Activated B cell treated with CpG ODN at 0.5 μM for 24 hours (primary cell): Measurements from ENCODE around the gene LETM1. TPM values are rescaled to one million over a fixed set of nuclear protein-coding genes. Genes with fewer than 3 reads are reported as not detected.
A peak's percentile ranks its signal among the peaks of the same experiment; 100 is the strongest.

Experiments used
- ATAC-seq: fragments of 200-7000 bp; cut with Tn5 transposase; one replicate; pipeline ENCODE4 v1.10.0; 2021; ENCODE audit warnings: low read depth, mild to moderate bottlenecking, moderate library complexity
- CTCF ChIA-PET: fragments of 350-600 bp; sonication (Branson Sonifier 250); formaldehyde crosslinking; loops from one replicate; lab custom pipeline; 2021; ENCODE audit warnings: antibody characterized with exemption; lab: Charles Lee
- POLR2A ChIA-PET: fragments of 350-600 bp; sonication (Branson Sonifier 250); formaldehyde crosslinking; loops from one replicate; lab custom pipeline; 2021; ENCODE audit warnings: antibody characterized with exemption; lab: Charles Lee
- DNase-seq: peaks from one replicate; pipeline ENCODE4 v3.0.0; 2022
- H3K27ac Mint-ChIP-seq: one replicate; pipeline ENCODE4 v1.8.0; 2020; ENCODE audit warnings: mixed read lengths
- H3K27me3 Mint-ChIP-seq: one replicate; pipeline ENCODE4 v1.8.0; 2021; ENCODE audit warnings: mixed read lengths
- H3K36me3 Mint-ChIP-seq: one replicate; pipeline ENCODE4 v1.8.0; 2021; ENCODE audit warnings: low read depth, mixed read lengths
- H3K4me1 Mint-ChIP-seq: one replicate; pipeline ENCODE4 v1.8.0; 2021; ENCODE audit warnings: mixed read lengths
- H3K4me3 Mint-ChIP-seq: one replicate; pipeline ENCODE4 v1.8.0; 2020; ENCODE audit warnings: mild to moderate bottlenecking, mixed read lengths
- H3K9me3 Mint-ChIP-seq: one replicate; pipeline ENCODE4 v1.8.0; 2020; ENCODE audit warnings: mixed read lengths
- intact Hi-C: fragments of 100-400 bp; cut with micrococcal nuclease; formaldehyde crosslinking; loops from one replicate; pipeline ENCODE4 v1.15.1; 2024
- total RNA-seq: library from RNA; stranded (reverse); gene quantifications from 2 replicates; pipeline ENCODE4 v1.2.3, GENCODE V29; 2022
- TF ChIP-seq, protein P1 (sequence below): fragments of 200-600 bp; IDR thresholded peaks from one replicate; pipeline ENCODE4 v1.8.0; 2022; ENCODE audit warnings: antibody characterized with exemption, mild to moderate bottlenecking

LETM1 gene
- total RNA-seq, 1 donor from 2014 or later, result 60.3 TPM

DNA sequence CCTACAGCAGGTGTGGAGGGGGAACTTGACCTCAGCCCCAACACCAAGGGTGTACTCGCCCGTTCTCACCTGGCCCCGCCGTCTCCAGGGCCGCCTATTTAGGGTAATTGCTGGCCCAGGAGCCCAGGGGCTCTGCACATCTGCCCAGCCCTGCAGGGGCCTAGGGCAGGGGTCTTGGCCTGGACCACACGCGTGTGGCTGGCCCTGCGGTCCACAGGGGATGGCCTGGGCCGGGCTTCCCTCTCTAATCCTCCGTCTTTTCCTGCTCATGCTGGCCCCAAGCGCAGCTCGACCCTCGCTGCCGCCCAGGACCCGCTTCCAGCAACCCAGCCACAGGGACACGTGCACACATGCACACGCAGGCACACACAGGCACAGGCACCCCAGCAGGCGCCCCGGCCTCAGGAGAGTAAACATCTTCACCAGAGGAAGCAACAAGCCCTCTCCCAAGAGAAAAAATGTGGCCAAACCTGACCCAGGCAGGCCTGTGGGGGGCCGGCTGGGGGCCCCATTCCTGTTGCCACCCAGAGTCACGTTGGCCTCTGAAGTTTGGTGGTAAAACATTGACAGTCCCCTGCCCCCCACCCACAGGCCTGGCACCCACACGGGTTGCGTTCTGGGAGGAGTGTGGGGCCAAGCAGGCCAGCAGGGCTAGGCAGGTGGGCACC is 87.5 kb downstream of the LETM1 start:
- CTCF ChIA-PET, result interaction anchor here (0.8 to 1.2 kb wide), 4 partner anchors 20 to 121 kb away, joined by 3 to 5 read pairs (median 4); no protein-coding TSS in a partner anchor
- no peak overlapping the region for H3K27ac Mint-ChIP-seq

DNA sequence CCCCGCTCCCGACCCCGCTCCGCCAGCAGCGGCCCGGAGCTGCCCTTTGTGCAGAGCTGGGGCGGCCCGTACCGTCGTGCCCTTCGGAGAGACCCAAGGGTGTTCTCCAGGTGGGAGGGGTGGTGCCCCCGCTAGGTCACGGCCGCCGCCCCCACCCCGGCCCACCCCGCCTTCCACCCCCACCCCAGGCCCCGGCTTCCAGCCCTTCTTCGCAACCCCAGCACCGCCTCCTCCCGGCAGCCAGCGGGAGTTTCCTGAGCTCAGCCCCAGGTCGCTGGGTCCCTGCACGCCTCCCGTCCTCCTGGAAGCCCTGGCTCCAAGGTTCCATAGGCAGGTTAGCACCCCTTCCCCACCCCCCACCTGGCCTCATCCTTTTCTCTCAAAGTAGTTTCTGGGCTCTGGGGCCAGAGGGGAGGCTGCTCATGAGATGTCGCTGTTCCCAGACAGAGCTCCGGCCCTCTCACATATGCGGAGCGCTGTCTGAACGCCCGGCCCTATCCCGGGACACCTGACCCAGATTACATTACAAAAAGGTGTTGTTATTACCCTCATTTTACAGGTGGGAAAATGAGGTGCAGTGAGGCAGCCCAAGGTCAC is 88.1 kb downstream of the LETM1 start:
- no peaks in the 10 kb centered on the region for H3K36me3 Mint-ChIP-seq
- TF ChIP-seq, protein P1, sequence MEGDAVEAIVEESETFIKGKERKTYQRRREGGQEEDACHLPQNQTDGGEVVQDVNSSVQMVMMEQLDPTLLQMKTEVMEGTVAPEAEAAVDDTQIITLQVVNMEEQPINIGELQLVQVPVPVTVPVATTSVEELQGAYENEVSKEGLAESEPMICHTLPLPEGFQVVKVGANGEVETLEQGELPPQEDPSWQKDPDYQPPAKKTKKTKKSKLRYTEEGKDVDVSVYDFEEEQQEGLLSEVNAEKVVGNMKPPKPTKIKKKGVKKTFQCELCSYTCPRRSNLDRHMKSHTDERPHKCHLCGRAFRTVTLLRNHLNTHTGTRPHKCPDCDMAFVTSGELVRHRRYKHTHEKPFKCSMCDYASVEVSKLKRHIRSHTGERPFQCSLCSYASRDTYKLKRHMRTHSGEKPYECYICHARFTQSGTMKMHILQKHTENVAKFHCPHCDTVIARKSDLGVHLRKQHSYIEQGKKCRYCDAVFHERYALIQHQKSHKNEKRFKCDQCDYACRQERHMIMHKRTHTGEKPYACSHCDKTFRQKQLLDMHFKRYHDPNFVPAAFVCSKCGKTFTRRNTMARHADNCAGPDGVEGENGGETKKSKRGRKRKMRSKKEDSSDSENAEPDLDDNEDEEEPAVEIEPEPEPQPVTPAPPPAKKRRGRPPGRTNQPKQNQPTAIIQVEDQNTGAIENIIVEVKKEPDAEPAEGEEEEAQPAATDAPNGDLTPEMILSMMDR, result no peak
- H3K4me1 Mint-ChIP-seq, result peaks cover 17% of the 10 kb centered on the region
- POLR2A ChIA-PET, result interaction anchor here (0.7 kb wide), 1 partner anchor 96 kb away, joined by 3 read pairs; no protein-coding TSS in a partner anchor
- no peaks in the 10 kb centered on the region for H3K9me3 Mint-ChIP-seq
- no peak for DNase-seq
- H3K4me3 Mint-ChIP-seq, result peak overlapping the region; percentile 66
- ATAC-seq, result peak; percentile 43
- CTCF ChIA-PET, result interaction anchor here (0.6 to 1.2 kb wide), 6 partner anchors 14 to 121 kb away, joined by 3 to 5 read pairs (median 3); no protein-coding TSS in a partner anchor
- H3K27me3 Mint-ChIP-seq, result peaks cover 5% of the 10 kb centered on the region
- no peak overlapping the region for H3K27ac Mint-ChIP-seq
- intact Hi-C loops, result loop anchor here (5.0 kb wide), 1 partner anchor 44 kb away; no protein-coding TSS in a partner anchor

More for the DNA sequence above, 87.5 kb downstream of the LETM1 start:
- ATAC-seq, result no peak
- DNase-seq, result no peak
- peaks cover 5% of the 10 kb centered on the region for H3K27me3 Mint-ChIP-seq
- H3K4me3 Mint-ChIP-seq, result peak overlapping the region; percentile 68
- no peaks in the 10 kb centered on the region for H3K36me3 Mint-ChIP-seq
- no peaks in the 10 kb centered on the region for H3K9me3 Mint-ChIP-seq
- TF ChIP-seq, protein P1, result no peak
- POLR2A ChIA-PET, result interaction anchor here (0.6 kb wide), 1 partner anchor 40 kb away, joined by 3 read pairs; no protein-coding TSS in a partner anchor
- intact Hi-C loops, result loop anchor here (5.0 kb wide), 1 partner anchor 44 kb away; no protein-coding TSS in a partner anchor
- H3K4me1 Mint-ChIP-seq, result peaks cover 17% of the 10 kb centered on the region

DNA sequence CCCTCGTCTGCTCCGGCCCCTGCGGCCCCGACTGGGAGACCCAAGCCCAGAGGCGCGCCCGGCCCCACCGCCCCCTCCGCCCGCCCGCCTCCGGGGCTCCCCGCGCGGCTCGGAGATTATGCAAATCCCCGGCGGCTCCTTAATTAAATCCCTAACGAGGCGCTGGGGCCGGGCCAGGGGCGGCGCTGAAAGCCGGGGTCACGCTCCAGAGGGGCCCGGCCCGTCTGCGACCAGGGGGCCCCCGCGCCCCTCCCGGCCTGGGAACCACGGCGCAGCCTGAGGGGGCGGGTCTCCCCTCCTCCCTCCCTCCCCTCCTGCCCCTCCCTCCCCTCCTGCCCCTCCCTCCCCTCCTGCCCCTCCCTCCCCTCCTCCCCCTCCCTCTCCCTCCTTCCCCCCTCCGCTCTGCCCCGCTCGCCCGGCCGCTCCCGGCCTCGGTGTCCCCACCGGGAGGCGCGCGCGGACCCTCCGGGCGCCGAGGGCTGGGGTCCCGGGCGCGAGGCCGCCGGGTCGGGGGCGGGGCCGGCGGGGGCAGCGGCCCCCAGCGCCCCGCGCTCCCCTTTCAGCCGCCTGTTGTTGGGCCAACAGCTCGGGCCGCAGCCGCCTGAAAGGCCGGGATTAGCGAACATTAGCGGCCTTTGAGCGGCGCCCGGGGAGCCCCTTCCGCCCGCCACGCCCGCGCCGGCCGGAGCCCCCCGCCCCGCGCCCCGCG is 88.7 kb downstream of the LETM1 start:
- ChIA-PET POLR2A (interaction anchor here (0.7 kb wide), 1 partner anchor 96 kb away, joined by 3 read pairs; no protein-coding TSS in a partner anchor), CTCF (interaction anchor here (0.6 to 1.2 kb wide), 5 partner anchors 15 to 122 kb away, joined by 3 to 5 read pairs (median 3); no protein-coding TSS in a partner anchor)
- intact Hi-C loops, result loop anchor here (5.0 kb wide), 1 partner anchor 45 kb away; no protein-coding TSS in a partner anchor
- Mint-ChIP-seq H3K27ac (no peak overlapping the region), H3K27me3 (peaks cover 8% of the 10 kb centered on the region), H3K36me3 (no peaks in the 10 kb centered on the region), H3K4me1 (peaks cover 17% of the 10 kb centered on the region), H3K9me3 (no peaks in the 10 kb centered on the region), H3K4me3 (no peak overlapping the region)
- TF ChIP-seq, protein P1, result no peak
- DNase-seq (peak; percentile 40), ATAC-seq (peak; percentile 63)

DNA sequence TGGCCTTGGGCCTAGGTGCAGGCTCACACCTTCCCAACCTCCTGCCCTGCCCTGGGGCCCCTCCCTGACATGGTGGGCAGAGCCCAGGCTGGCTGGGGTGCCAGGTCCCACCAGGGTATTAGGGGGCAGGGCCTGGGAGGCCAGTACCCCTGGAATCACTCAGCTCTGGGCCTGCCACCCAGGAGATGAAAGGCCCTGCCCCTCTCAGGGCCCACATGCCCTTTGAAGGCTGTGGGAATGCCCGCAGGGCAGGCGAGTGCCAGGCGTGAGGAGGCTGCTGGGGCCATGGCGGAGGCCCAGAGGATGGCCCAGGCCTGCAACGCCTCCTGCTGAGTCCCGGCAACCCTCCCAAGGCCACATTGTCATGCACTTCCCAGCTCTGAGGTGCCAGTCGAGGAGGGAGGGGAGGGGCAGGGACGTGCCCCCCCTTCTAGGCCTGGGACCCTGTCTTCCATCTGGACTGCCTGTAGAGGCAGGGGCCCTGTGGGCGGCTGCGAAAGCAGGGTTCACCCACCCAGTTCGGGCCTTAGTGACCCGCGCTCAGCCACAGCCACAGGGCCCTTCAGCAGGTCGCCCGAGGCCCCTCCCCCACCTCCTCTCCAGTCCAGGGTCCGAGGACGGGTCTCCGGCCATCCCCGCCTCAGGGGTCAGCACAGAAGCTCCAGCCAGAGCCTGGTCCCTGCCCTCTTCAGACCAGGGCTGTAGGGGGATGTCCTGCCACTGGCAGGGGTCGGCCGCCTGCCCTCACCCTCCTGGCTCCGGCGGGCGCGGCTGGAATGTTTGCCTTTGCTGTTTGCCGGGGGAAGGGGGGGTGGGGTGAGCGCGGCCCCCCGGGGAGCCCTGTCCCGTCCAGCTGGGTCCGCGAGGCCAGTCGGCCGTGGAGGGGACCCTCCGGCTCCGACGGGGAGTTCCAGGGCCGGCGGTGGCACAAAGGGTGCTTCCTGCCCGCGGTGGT is 89.6 kb downstream of the LETM1 start:
- H3K27me3 Mint-ChIP-seq, result peaks cover 8% of the 10 kb centered on the region
- DNase-seq, result no peak
- ChIA-PET CTCF (no interaction called here), POLR2A (no interaction called here)
- no peak for ATAC-seq
- TF ChIP-seq, protein P1, result no peak
- H3K9me3 Mint-ChIP-seq, result no peaks in the 10 kb centered on the region
- H3K4me1 Mint-ChIP-seq, result peaks cover 15% of the 10 kb centered on the region
- H3K27ac Mint-ChIP-seq, result no peak overlapping the region
- H3K36me3 Mint-ChIP-seq, result no peaks in the 10 kb centered on the region
- no peak overlapping the region for H3K4me3 Mint-ChIP-seq
- intact Hi-C loops, result loop anchor here (5.0 kb wide), 1 partner anchor 46 kb away; no protein-coding TSS in a partner anchor
